ENCODE data around the gene UBE2L5.

The UBE2L5 gene

GRCh38 chr13:30422054-30422839 is at the start of gene UBE2L5:
UBE2L5 (plus strand) TSS chr13:30422493; CDS start chr13:30427991, 5,498 bp downstream.
- no peaks in the 10 kb centered on the region for H3K9me3 ChIP-seq (ENCODE audit: control insufficient read depth in 1 of 2, low read length in 2 of 2)
- no peaks in the 10 kb centered on the region for H3K27me3 ChIP-seq (ENCODE audit: low read depth, low read length)
- H3K36me3 ChIP-seq (ENCODE audit: control insufficient read depth in 1 of 2, insufficient read depth in 2 of 2, low read length in 2 of 2): no peaks in the 10 kb centered on the region
- peak within 1 kb of the TSS; percentile 71 to 88 for H3K4me3 ChIP-seq (ENCODE audit: low read depth in 1 of 2, low read length in 2 of 2)
- peaks cover 8 to 20% of the 10 kb centered on the region in 2 donors for H3K4me1 ChIP-seq (ENCODE audit: control insufficient read depth in 1 of 2, insufficient read depth in 2 of 2, low read length in 2 of 2)
- H3K27ac ChIP-seq (ENCODE audit: low read length): peak within 1 kb of the TSS; percentile 95

DNA sequence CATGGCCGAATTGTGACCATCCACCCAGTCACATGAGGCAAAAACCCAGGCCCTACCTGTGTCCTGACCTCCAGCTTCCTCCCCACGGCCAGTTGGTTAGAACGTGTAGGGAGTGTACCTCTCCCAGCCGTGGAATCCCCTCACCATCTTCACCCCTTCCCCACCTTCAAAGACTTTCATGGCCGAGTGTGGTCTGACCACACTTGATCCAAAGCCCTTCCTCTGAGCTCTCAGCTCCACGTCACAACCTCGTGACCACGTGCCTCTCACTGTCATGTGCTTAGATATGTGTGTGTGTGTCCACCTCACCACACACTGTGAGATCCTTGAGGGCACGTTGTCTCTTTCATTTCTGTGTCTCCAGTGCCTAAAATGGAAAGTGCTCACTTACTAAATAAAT is 48.6 kb upstream of the UBE2L5 start:
- Histone ChIP-seq H3K27ac (ENCODE audit: low read length) (no peak overlapping the region), H3K27me3 (ENCODE audit: low read depth, low read length) (no peaks in the 10 kb centered on the region), H3K9me3 (ENCODE audit: control insufficient read depth in 1 of 2, low read length in 2 of 2) (no peaks in the 10 kb centered on the region), H3K36me3 (ENCODE audit: control insufficient read depth in 1 of 2, insufficient read depth in 2 of 2, low read length in 2 of 2) (no peaks in the 10 kb centered on the region), H3K4me1 (ENCODE audit: control insufficient read depth in 1 of 2, insufficient read depth in 2 of 2, low read length in 2 of 2) (peaks cover 0 to 5% of the 10 kb centered on the region in 2 donors), H3K4me3 (ENCODE audit: low read depth in 1 of 2, low read length in 2 of 2) (no peak overlapping the region)

- Histone ChIP-seq H3K9me3 (ENCODE audit: control insufficient read depth in 1 of 2, low read length in 2 of 2) (no peaks in the 10 kb centered on the region), H3K4me1 (ENCODE audit: control insufficient read depth in 1 of 2, insufficient read depth in 2 of 2, low read length in 2 of 2) (peaks cover 0 to 5% of the 10 kb centered on the region in 2 donors), H3K4me3 (ENCODE audit: low read depth in 1 of 2, low read length in 2 of 2) (no peak overlapping the region), H3K36me3 (ENCODE audit: control insufficient read depth in 1 of 2, insufficient read depth in 2 of 2, low read length in 2 of 2) (no peaks in the 10 kb centered on the region), H3K27me3 (ENCODE audit: low read depth, low read length) (no peaks in the 10 kb centered on the region), H3K27ac (ENCODE audit: low read length) (no peak overlapping the region)
Measured at GRCh38 chr13:30375265-30375835, 46.9 kb upstream of the UBE2L5 start.

GRCh38 chr13:30376426-30377311 is 45.6 kb upstream of the UBE2L5 start:
- H3K9me3 ChIP-seq (ENCODE audit: control insufficient read depth in 1 of 2, low read length in 2 of 2): no peaks in the 10 kb centered on the region
- H3K36me3 ChIP-seq (ENCODE audit: control insufficient read depth in 1 of 2, insufficient read depth in 2 of 2, low read length in 2 of 2): no peaks in the 10 kb centered on the region
- no peaks in the 10 kb centered on the region for H3K27me3 ChIP-seq (ENCODE audit: low read depth, low read length)
- no peak overlapping the region for H3K4me3 ChIP-seq (ENCODE audit: low read depth in 1 of 2, low read length in 2 of 2)
- H3K4me1 ChIP-seq (ENCODE audit: control insufficient read depth in 1 of 2, insufficient read depth in 2 of 2, low read length in 2 of 2): peaks cover 0 to 5% of the 10 kb centered on the region in 2 donors
- H3K27ac ChIP-seq (ENCODE audit: low read length): no peak overlapping the region

- H3K27me3 ChIP-seq (ENCODE audit: low read depth, low read length): no peaks in the 10 kb centered on the region
- no peak overlapping the region for H3K4me3 ChIP-seq (ENCODE audit: low read depth in 1 of 2, low read length in 2 of 2)
- H3K9me3 ChIP-seq (ENCODE audit: control insufficient read depth in 1 of 2, low read length in 2 of 2): no peaks in the 10 kb centered on the region
- H3K4me1 ChIP-seq (ENCODE audit: control insufficient read depth in 1 of 2, insufficient read depth in 2 of 2, low read length in 2 of 2): peaks cover 0 to 5% of the 10 kb centered on the region in 2 donors
- H3K36me3 ChIP-seq (ENCODE audit: control insufficient read depth in 1 of 2, insufficient read depth in 2 of 2, low read length in 2 of 2): no peaks in the 10 kb centered on the region
- H3K27ac ChIP-seq (ENCODE audit: low read length): no peak overlapping the region
Measured at GRCh38 chr13:30377312-30377685, 45.0 kb upstream of the UBE2L5 start.

GRCh38 chr13:30378191-30378590 is 44.1 kb upstream of the UBE2L5 start:
- H3K4me3 ChIP-seq (ENCODE audit: low read depth in 1 of 2, low read length in 2 of 2): no peak overlapping the region
- no peaks in the 10 kb centered on the region for H3K36me3 ChIP-seq (ENCODE audit: control insufficient read depth in 1 of 2, insufficient read depth in 2 of 2, low read length in 2 of 2)
- no peaks in the 10 kb centered on the region for H3K27me3 ChIP-seq (ENCODE audit: low read depth, low read length)
- no peak overlapping the region for H3K27ac ChIP-seq (ENCODE audit: low read length)
- H3K4me1 ChIP-seq (ENCODE audit: control insufficient read depth in 1 of 2, insufficient read depth in 2 of 2, low read length in 2 of 2): peaks cover 0 to 5% of the 10 kb centered on the region in 2 donors
- no peaks in the 10 kb centered on the region for H3K9me3 ChIP-seq (ENCODE audit: control insufficient read depth in 1 of 2, low read length in 2 of 2)

DNA sequence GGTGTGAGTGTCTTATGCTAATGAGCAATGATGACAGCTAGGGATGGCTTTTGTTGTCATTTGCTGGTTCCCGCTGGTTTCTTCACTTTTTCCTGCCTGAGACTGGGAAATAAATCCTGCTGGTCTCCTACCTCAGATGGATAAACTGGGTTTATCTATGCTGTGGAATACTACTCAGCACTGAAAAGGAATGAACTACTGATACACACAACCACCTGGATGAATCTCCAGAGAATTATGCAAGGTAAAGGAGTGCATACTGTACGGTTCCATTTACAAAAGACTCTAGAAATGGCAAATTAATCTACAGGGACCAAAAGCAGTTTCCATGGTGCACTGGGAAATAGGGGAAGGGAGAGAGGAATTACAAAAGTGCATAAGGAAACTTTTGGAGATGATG is 41.2 kb upstream of the UBE2L5 start:
- Histone ChIP-seq H3K9me3 (ENCODE audit: control insufficient read depth in 1 of 2, low read length in 2 of 2) (no peaks in the 10 kb centered on the region), H3K4me3 (ENCODE audit: low read depth in 1 of 2, low read length in 2 of 2) (no peak overlapping the region), H3K36me3 (ENCODE audit: control insufficient read depth in 1 of 2, insufficient read depth in 2 of 2, low read length in 2 of 2) (no peaks in the 10 kb centered on the region), H3K4me1 (ENCODE audit: control insufficient read depth in 1 of 2, insufficient read depth in 2 of 2, low read length in 2 of 2) (no peaks in the 10 kb centered on the region), H3K27ac (ENCODE audit: low read length) (no peak overlapping the region), H3K27me3 (ENCODE audit: low read depth, low read length) (no peaks in the 10 kb centered on the region)

GRCh38 chr13:30382836-30383525 is 39.3 kb upstream of the UBE2L5 start:
- Histone ChIP-seq H3K9me3 (ENCODE audit: control insufficient read depth in 1 of 2, low read length in 2 of 2) (no peaks in the 10 kb centered on the region), H3K36me3 (ENCODE audit: control insufficient read depth in 1 of 2, insufficient read depth in 2 of 2, low read length in 2 of 2) (no peaks in the 10 kb centered on the region), H3K4me3 (ENCODE audit: low read depth in 1 of 2, low read length in 2 of 2) (no peak overlapping the region), H3K4me1 (ENCODE audit: control insufficient read depth in 1 of 2, insufficient read depth in 2 of 2, low read length in 2 of 2) (no peaks in the 10 kb centered on the region), H3K27ac (ENCODE audit: low read length) (no peak overlapping the region), H3K27me3 (ENCODE audit: low read depth, low read length) (no peaks in the 10 kb centered on the region)

DNA sequence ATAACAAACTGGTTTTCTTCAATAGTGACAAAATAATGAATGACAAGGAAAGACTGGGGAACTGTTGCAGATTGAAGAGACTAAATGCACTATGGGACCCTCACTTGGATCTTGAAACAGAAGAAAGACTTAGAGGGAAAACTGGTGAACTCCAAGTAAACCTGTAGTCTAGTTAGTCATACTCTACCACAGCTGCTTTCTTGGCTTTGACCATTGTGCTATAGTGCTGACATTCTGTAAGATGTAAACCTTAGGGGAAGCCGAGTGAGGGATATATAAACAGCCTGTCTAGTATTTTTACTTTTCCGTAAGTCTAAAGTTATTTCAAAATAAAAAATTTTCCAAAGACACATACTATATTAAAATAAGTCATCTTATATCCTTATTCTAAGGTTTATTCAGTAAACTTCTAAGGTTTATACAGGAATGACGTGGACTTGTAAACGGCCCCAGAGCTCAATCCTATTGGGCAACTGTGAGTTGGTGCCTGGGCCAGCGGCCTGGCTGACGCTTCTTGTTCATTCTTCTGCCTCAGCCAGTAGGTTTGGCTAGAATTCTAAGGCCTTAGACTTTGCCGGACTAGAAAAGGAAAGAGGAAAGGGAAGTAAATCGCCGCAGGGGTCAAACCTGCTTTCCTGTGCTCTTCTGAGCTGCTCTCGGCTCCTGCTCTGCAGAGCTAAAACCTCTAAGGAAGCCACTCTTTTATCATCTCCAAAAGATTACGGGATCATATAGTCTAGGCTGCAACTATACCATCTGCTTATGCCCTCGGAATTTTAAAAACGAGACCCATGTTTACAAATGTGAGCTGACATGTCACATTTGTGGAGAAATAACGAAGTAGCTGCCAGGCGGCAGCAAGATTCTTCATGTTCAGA is 33.6 kb upstream of the UBE2L5 start:
- Histone ChIP-seq H3K27me3 (ENCODE audit: low read depth, low read length) (no peaks in the 10 kb centered on the region), H3K27ac (ENCODE audit: low read length) (peak overlapping the region; percentile 40), H3K36me3 (ENCODE audit: control insufficient read depth in 1 of 2, insufficient read depth in 2 of 2, low read length in 2 of 2) (no peaks in the 10 kb centered on the region), H3K4me1 (ENCODE audit: control insufficient read depth in 1 of 2, insufficient read depth in 2 of 2, low read length in 2 of 2) (peaks cover 5 to 10% of the 10 kb centered on the region in 2 donors), H3K9me3 (ENCODE audit: control insufficient read depth in 1 of 2, low read length in 2 of 2) (no peaks in the 10 kb centered on the region), H3K4me3 (ENCODE audit: low read depth in 1 of 2, low read length in 2 of 2) (peak overlapping the region; percentile 34 to 35)

GRCh38 chr13:30391956-30392680 is 30.2 kb upstream of the UBE2L5 start:
- Histone ChIP-seq H3K4me1 (ENCODE audit: control insufficient read depth in 1 of 2, insufficient read depth in 2 of 2, low read length in 2 of 2) (peaks cover 5 to 10% of the 10 kb centered on the region in 2 donors), H3K4me3 (ENCODE audit: low read depth in 1 of 2, low read length in 2 of 2) (no peak overlapping the region), H3K9me3 (ENCODE audit: control insufficient read depth in 1 of 2, low read length in 2 of 2) (no peaks in the 10 kb centered on the region), H3K27ac (ENCODE audit: low read length) (no peak overlapping the region), H3K27me3 (ENCODE audit: low read depth, low read length) (no peaks in the 10 kb centered on the region), H3K36me3 (ENCODE audit: control insufficient read depth in 1 of 2, insufficient read depth in 2 of 2, low read length in 2 of 2) (no peaks in the 10 kb centered on the region)

All from muscle layer of duodenum (tissue), 2 donors.